ENCODE measurements around the gene TAGLN.

- TF ChIP-seq CBX1 (IDR thresholded peaks at IDR 0.05; ENCODE audit: low read depth) (no peak), NBN (IDR thresholded peaks at IDR 0.05; ENCODE audit: low read depth) (no peak), RB1 (IDR thresholded peaks at IDR 0.05; ENCODE audit: low read depth) (no peak)
- TF ChIP-seq, protein P1, sequence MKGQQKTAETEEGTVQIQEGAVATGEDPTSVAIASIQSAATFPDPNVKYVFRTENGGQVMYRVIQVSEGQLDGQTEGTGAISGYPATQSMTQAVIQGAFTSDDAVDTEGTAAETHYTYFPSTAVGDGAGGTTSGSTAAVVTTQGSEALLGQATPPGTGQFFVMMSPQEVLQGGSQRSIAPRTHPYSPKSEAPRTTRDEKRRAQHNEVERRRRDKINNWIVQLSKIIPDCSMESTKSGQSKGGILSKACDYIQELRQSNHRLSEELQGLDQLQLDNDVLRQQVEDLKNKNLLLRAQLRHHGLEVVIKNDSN (CRISPR knock-in tag; IDR thresholded peaks at IDR 0.05) = no peak
Measured at GRCh38 chr11:117199916-117200812, 994 bp downstream of the TAGLN start.

Measured in K562 (cell line).